Small intestine (tissue), 7 donors: ENCODE measurements around the gene SYNM. TPM values are rescaled to one million over a fixed set of nuclear protein-coding genes. Genes with fewer than 3 reads are reported as not detected.

Experiments
- DNase-seq, 2 donors: peaks; one replicate each; pipeline versions ENCODE4 v3.0.0 to v3.0.0-alpha.2; 2013
- FAIRE-seq: peaks from 2 replicates; lab custom pipeline; 2012; peaks lifted over from hg19 to GRCh38; lab: Jason Lieb, UNC
- H3K27ac ChIP-seq, 3 donors: one replicate each; pipeline ENCODE4 v1.5.1; 2013; ENCODE audit warnings: low read length in 2 of 3, mild to moderate bottlenecking in 2 of 3, control low read depth in 1 of 3, inconsistent platforms in 1 of 3, low read depth in 1 of 3, moderate library complexity in 1 of 3
- H3K27me3 ChIP-seq, 3 donors: one replicate each; pipeline ENCODE4 v1.6.1; 2013; ENCODE audit warnings: low read length in 3 of 3, inconsistent platforms in 1 of 3; ENCODE audit not compliant: control insufficient read depth in 3 of 3, insufficient read depth in 3 of 3
- H3K36me3 ChIP-seq, 3 donors: one replicate each; pipeline ENCODE4 v1.6.1; 2013; ENCODE audit warnings: low read length in 3 of 3, inconsistent platforms in 1 of 3, low read depth in 1 of 3, mild to moderate bottlenecking in 1 of 3, moderate library complexity in 1 of 3; ENCODE audit not compliant: control insufficient read depth in 3 of 3, insufficient read depth in 2 of 3
- H3K4me1 ChIP-seq, 3 donors: one replicate each; pipeline ENCODE4 v1.6.1; 2013; ENCODE audit warnings: low read length in 2 of 3, inconsistent platforms in 1 of 3, low read depth in 1 of 3, mild to moderate bottlenecking in 1 of 3, moderate library complexity in 1 of 3; ENCODE audit not compliant: control insufficient read depth in 3 of 3, insufficient read depth in 2 of 3
- H3K4me3 ChIP-seq, 3 donors: one replicate each; pipeline ENCODE4 v1.5.1; 2013; ENCODE audit warnings: low read length in 3 of 3, control low read depth in 1 of 3, inconsistent platforms in 1 of 3, low read depth in 1 of 3, mild to moderate bottlenecking in 1 of 3, moderate library complexity in 1 of 3
- H3K9me3 ChIP-seq, 2 donors: one replicate each; pipeline ENCODE4 v1.6.1; 2013; ENCODE audit warnings: low read depth in 1 of 2, low read length in 1 of 2; ENCODE audit not compliant: control insufficient read depth in 2 of 2, insufficient read depth in 1 of 2
- WGBS, 3 donors: extraction: QIAGEN DNeasy Blood & Tissue Kit; methylation state at CpG; one replicate each; pipeline ENCODE4 v1.1.7; 2013; 5-methylcytosine and 5-hydroxymethylcytosine counted together
- polyA plus RNA-seq, 4 donors: library from polyadenylated mRNA; stranded (reverse) in 3 of 4; unstranded in 1 of 4; fragments of 200-250 nt in 3 of 4; fragments of 120-200 nt in 1 of 4; gene quantifications; one replicate each; pipeline versions ENCODE4 v1.2.1 to v1.2.3, GENCODE V29; 2013
- donor health status: healthy with polysubstance abuse.
- donor health status: control.
- donor health status: control.
- donor health status: Bipolar disorder and iron deficiency.
- donor health status: healthy.

SYNM gene
- polyA plus RNA-seq, 4 donors, result 2.9 to 18.1 (median 3.3) TPM

GRCh38 chr15:99090011-99090699, 14.7 kb upstream of the SYNM start:
- FAIRE-seq, result no peak
- Histone ChIP-seq H3K27ac (no peak overlapping the region), H3K27me3 (no peaks in the 10 kb centered on the region), H3K36me3 (no peaks in the 10 kb centered on the region), H3K4me3 (no peak overlapping the region), H3K4me1 (no peaks in the 10 kb centered on the region), H3K9me3 (no peaks in the 10 kb centered on the region)
- 23 to 38% (median 30%) methylated on average over 3 of the region's 3 CpGs for WGBS, 3 donors
- no peak for DNase-seq

- Histone ChIP-seq H3K4me1 (no peaks in the 10 kb centered on the region), H3K4me3 (no peak overlapping the region), H3K27me3 (peaks cover 0 to 3% (median 0%) of the 10 kb centered on the region in 3 donors), H3K9me3 (no peaks in the 10 kb centered on the region), H3K27ac (no peak overlapping the region), H3K36me3 (no peaks in the 10 kb centered on the region)
- no peak for DNase-seq
- WGBS, 3 donors, result 82 to 95% (median 89%) methylated on average over 1 of the region's 1 CpG
- no peak for FAIRE-seq
Observed at GRCh38 chr15:99090938-99091337, 13.9 kb upstream of the SYNM start.

GRCh38 chr15:99092554-99093172, 12.2 kb upstream of the SYNM start:
- FAIRE-seq (no peak), DNase-seq (no peak)
- no peaks in the 10 kb centered on the region for H3K4me1 ChIP-seq
- H3K27me3 ChIP-seq, result peaks cover 0 to 6% (median 0%) of the 10 kb centered on the region in 3 donors
- H3K36me3 ChIP-seq, result no peaks in the 10 kb centered on the region
- H3K4me3 ChIP-seq, result no peak overlapping the region
- H3K27ac ChIP-seq, result no peak overlapping the region
- WGBS, 3 donors, result 86 to 88% (median 86%) methylated on average over 13 of the region's 13 CpGs
- no peaks in the 10 kb centered on the region for H3K9me3 ChIP-seq

- H3K9me3 ChIP-seq, result no peaks in the 10 kb centered on the region
- no peak for DNase-seq
- H3K4me3 ChIP-seq, result no peak overlapping the region
- whole genome bisulfite sequencing, 3 donors, result 64 to 74% (median 64%) methylated on average over 3 of the region's 3 CpGs
- peaks cover 0 to 25% (median 3%) of the 10 kb centered on the region in 3 donors for H3K27me3 ChIP-seq
- H3K27ac ChIP-seq, result no peak overlapping the region
- H3K4me1 ChIP-seq, result no peaks in the 10 kb centered on the region
- no peaks in the 10 kb centered on the region for H3K36me3 ChIP-seq
- FAIRE-seq, result no peak
Observed at GRCh38 chr15:99095626-99096025, 9.3 kb upstream of the SYNM start.

GRCh38 chr15:99096173-99096893, 8.5 kb upstream of the SYNM start:
- Histone ChIP-seq H3K9me3 (no peaks in the 10 kb centered on the region), H3K36me3 (no peaks in the 10 kb centered on the region), H3K4me3 (no peak overlapping the region), H3K27ac (no peak overlapping the region), H3K4me1 (no peaks in the 10 kb centered on the region), H3K27me3 (peaks cover 0 to 27% (median 3%) of the 10 kb centered on the region in 3 donors)
- WGBS, 3 donors, result 92 to 95% (median 94%) methylated on average over 11 of the region's 11 CpGs
- no peak for DNase-seq
- no peak for FAIRE-seq

GRCh38 chr15:99096894-99097426, 7.9 kb upstream of the SYNM start:
- Histone ChIP-seq H3K9me3 (no peaks in the 10 kb centered on the region), H3K27ac (no peak overlapping the region), H3K36me3 (no peaks in the 10 kb centered on the region), H3K4me3 (no peak overlapping the region), H3K4me1 (no peaks in the 10 kb centered on the region), H3K27me3 (peaks cover 0 to 30% (median 3%) of the 10 kb centered on the region in 3 donors)
- DNase-seq, result no peak
- 87 to 90% (median 88%) methylated on average over 11 of the region's 11 CpGs for WGBS, 3 donors
- no peak for FAIRE-seq

- no peaks in the 10 kb centered on the region for H3K4me1 ChIP-seq
- no peak for FAIRE-seq
- no peak for DNase-seq
- no peak overlapping the region for H3K4me3 ChIP-seq
- WGBS, 3 donors, result 81 to 86% (median 82%) methylated on average over 14 of the region's 14 CpGs
- no peak overlapping the region for H3K27ac ChIP-seq
- H3K9me3 ChIP-seq, result no peaks in the 10 kb centered on the region
- no peaks in the 10 kb centered on the region for H3K36me3 ChIP-seq
- peaks cover 0 to 38% (median 3%) of the 10 kb centered on the region in 3 donors for H3K27me3 ChIP-seq
Observed at GRCh38 chr15:99097441-99098410, 7.2 kb upstream of the SYNM start.
